Keratinocyte (primary cell): ENCODE results near the gene ACTN4. TPM values are rescaled to one million over a fixed set of nuclear protein-coding genes. Genes with fewer than 3 reads are reported as not detected.

ENCODE experiments used
- DNase-seq: peaks from one replicate; pipeline ENCODE4 v3.0.0-alpha.2; 2011; ENCODE audit warnings: low read depth, missing footprints, low spot score
- FAIRE-seq: peaks from 2 replicates; lab custom pipeline; 2011; peaks lifted over from hg19 to GRCh38; lab: Jason Lieb, UNC
- H2AFZ ChIP-seq: 2 replicates; pipeline ENCODE4 v1.6.0; 2012; ENCODE audit warnings: low read length, control low read depth, inconsistent platforms; ENCODE audit not compliant: control insufficient read depth
- H3K27ac ChIP-seq: 2 replicates; pipeline ENCODE4 v1.5.1; 2011; ENCODE audit warnings: low read length; ENCODE audit not compliant: control insufficient read depth, insufficient read depth
- H3K27me3 ChIP-seq: 3 replicates; pipeline ENCODE4 v1.6.0; 2011; ENCODE audit warnings: low read length; ENCODE audit not compliant: control insufficient read depth, insufficient read depth; ENCODE audit errors: extremely low read depth
- H3K36me3 ChIP-seq, 2 experiments: 2 replicates in 1 of 2; 3 replicates in 1 of 2; pipeline ENCODE4 v1.5.1; 2011; ENCODE audit warnings: low read length in 2 of 2, mild to moderate bottlenecking in 1 of 2; ENCODE audit not compliant: control insufficient read depth in 2 of 2, insufficient read depth in 2 of 2; ENCODE audit errors: extremely low read depth in 1 of 2
- H3K4me1 ChIP-seq: 3 replicates; pipeline ENCODE4 v1.5.1; 2011; ENCODE audit warnings: low read length; ENCODE audit not compliant: control insufficient read depth, insufficient read depth; ENCODE audit errors: extremely low read depth
- H3K4me2 ChIP-seq: 3 replicates; pipeline ENCODE4 v1.6.0; 2011; ENCODE audit warnings: low read depth, low read length; ENCODE audit not compliant: control insufficient read depth, insufficient read depth; ENCODE audit errors: extremely low read depth
- H3K4me3 ChIP-seq, 3 experiments: fragments of 200-600 bp in 1 of 3; sonication (generic) in 1 of 3; 2 replicates in 2 of 3; 3 replicates in 1 of 3; pipeline ENCODE4 v1.5.1; 2011 to 2016; ENCODE audit warnings: low read length in 3 of 3, mild to moderate bottlenecking in 3 of 3, control low read depth in 2 of 3, inconsistent platforms in 1 of 3, low read depth in 1 of 3, mixed read lengths in 1 of 3, mixed run types in 1 of 3, moderate library complexity in 1 of 3; ENCODE audit not compliant: control insufficient read depth in 2 of 3, insufficient read depth in 2 of 3; ENCODE audit errors: extremely low read depth in 1 of 3
- H3K79me2 ChIP-seq: 2 replicates; pipeline ENCODE4 v1.6.0; 2012; ENCODE audit warnings: low read length; ENCODE audit not compliant: control insufficient read depth, insufficient read depth
- H3K9ac ChIP-seq: 3 replicates; pipeline ENCODE4 v1.6.0; 2011; ENCODE audit warnings: low read length; ENCODE audit not compliant: control insufficient read depth, insufficient read depth; ENCODE audit errors: extremely low read depth
- H3K9me1 ChIP-seq: 3 replicates; pipeline ENCODE4 v1.6.0; 2011; ENCODE audit warnings: low read length; ENCODE audit not compliant: control insufficient read depth, insufficient read depth; ENCODE audit errors: extremely low read depth
- H3K9me3 ChIP-seq: 2 replicates; pipeline ENCODE4 v1.5.1; 2012; ENCODE audit warnings: low read depth, low read length; ENCODE audit not compliant: control insufficient read depth
- H4K20me1 ChIP-seq: 3 replicates; pipeline ENCODE4 v1.6.0; 2011; ENCODE audit warnings: low read length; ENCODE audit not compliant: control insufficient read depth, insufficient read depth; ENCODE audit errors: extremely low read depth
- CTCF ChIP-seq, 3 experiments: IDR thresholded peaks in 1 of 3; conservative IDR thresholded peaks in 1 of 3; optimal IDR thresholded peaks in 1 of 3; 2 replicates in 2 of 3; 3 replicates in 1 of 3; pipeline versions ENCODE3 to v1.5.1; 2011; ENCODE audit warnings: low read length in 3 of 3, mild to moderate bottlenecking in 3 of 3, moderate library complexity in 2 of 3, control low read depth in 1 of 3, inconsistent platforms in 1 of 3; ENCODE audit not compliant: insufficient read depth in 2 of 3; ENCODE audit errors: extremely low read depth in 1 of 3
- EZH2 ChIP-seq: IDR thresholded peaks from one replicate; pipeline ENCODE4 v1.6.1; 2012; ENCODE audit warnings: inconsistent platforms, mild to moderate bottlenecking, low read length, moderate library complexity
- dilution Hi-C: fragments of 300-500 bp; cut with MboI; formaldehyde crosslinking; loops from one replicate; pipeline ENCODE4 v1.7.0; 2020; ENCODE audit warnings: low sequenced_read_pairs; ENCODE audit not compliant: extremely low pct_ligation_motif_present
- polyA plus RNA-seq, 5 experiments: library from polyadenylated mRNA; depleted of rRNA in 3 of 5; stranded (reverse) in 3 of 5; stranded (forward) in 1 of 5; unstranded in 1 of 5; fragments of >200 nt; gene quantifications; 1 replicate in 1 of 5; 2 replicates in 3 of 5; 3 replicates in 1 of 5; pipeline versions ENCODE4 v1.2.1 to v1.2.3, GENCODE V29; 2011 to 2012; ENCODE audit warnings: missing spikeins in 2 of 5, low read depth in 1 of 5, low replicate concordance in 1 of 5

Gene ACTN4
- polyA plus RNA-seq, 1 donor (not counting 4 experiments of a cell fraction or from before 2014, with no cell fraction given), result 463 TPM

GRCh38 chr19:38642176-38642575 lies 5.3 kb upstream of the ACTN4 start:
- TF ChIP-seq EZH2 (no peak), CTCF (optimal IDR thresholded peaks at IDR 0.05 in 1 of 3, IDR thresholded peaks at IDR 0.05 in 1 of 3, conservative IDR thresholded peaks at IDR 0.05 in 1 of 3; ENCODE audit: extremely low read depth in 1 of 3, insufficient read depth in 2 of 3, low read length in 3 of 3) (no peak)
- H4K20me1 ChIP-seq, result no peaks in the 10 kb centered on the region
- no peaks in the 10 kb centered on the region for H3K9me1 ChIP-seq
- H3K79me2 ChIP-seq, result no peaks in the 10 kb centered on the region
- no peak for FAIRE-seq
- no peak overlapping the region for H3K4me3 ChIP-seq
- H2AFZ ChIP-seq, result no peak overlapping the region
- no peak overlapping the region for H3K9ac ChIP-seq
- H3K36me3 ChIP-seq, result no peaks in the 10 kb centered on the region
- H3K4me1 ChIP-seq, result peaks cover 35% of the 10 kb centered on the region
- no peak overlapping the region for H3K4me2 ChIP-seq
- dilution Hi-C loops, result no loop called here
- H3K9me3 ChIP-seq, result no peaks in the 10 kb centered on the region
- H3K27me3 ChIP-seq, result no peaks in the 10 kb centered on the region
- no peak for DNase-seq
- no peak overlapping the region for H3K27ac ChIP-seq

GRCh38 chr19:38644719-38645118 lies 2.7 kb upstream of the ACTN4 start:
- DNase-seq, result no peak
- H3K4me1 ChIP-seq, result peaks cover 22% of the 10 kb centered on the region

More at GRCh38 chr19:38644719-38645118, 2.7 kb upstream of the ACTN4 start:
- Histone ChIP-seq H3K27me3 (no peaks in the 10 kb centered on the region), H3K4me2 (no peak overlapping the region), H3K9me1 (no peaks in the 10 kb centered on the region), H3K27ac (no peak overlapping the region), H3K36me3 (no peaks in the 10 kb centered on the region), H3K9me3 (no peaks in the 10 kb centered on the region), H3K4me3 (no peak overlapping the region), H3K79me2 (peaks cover 22% of the 10 kb centered on the region), H3K9ac (no peak overlapping the region), H4K20me1 (peaks cover 4% of the 10 kb centered on the region), H2AFZ (no peak overlapping the region)
- dilution Hi-C loops, result no loop called here
- FAIRE-seq, result no peak
- no peak for TF ChIP-seq CTCF (optimal IDR thresholded peaks at IDR 0.05 in 1 of 3, IDR thresholded peaks at IDR 0.05 in 1 of 3, conservative IDR thresholded peaks at IDR 0.05 in 1 of 3; ENCODE audit: extremely low read depth in 1 of 3, insufficient read depth in 2 of 3, low read length in 3 of 3)
- TF ChIP-seq EZH2, result no peak
